BE2C (cell line): ENCODE measurements around the gene MED23.
"Not testable (repeated sequence)": the region's sequence is repeated elsewhere in the genome, so short reads cannot be mapped to it uniquely, and the experiment has no call there.

Source experiments
- DNase-seq: peaks from one replicate; pipeline ENCODE4 v3.0.0-alpha.2; 2020
- H3K27me3 ChIP-seq: fragments of 250-450 bp; sonication (Bioruptor Pico); 2 replicates; pipeline ENCODE4 v1.5.1; 2020; ENCODE audit warnings: mild to moderate bottlenecking
- H3K36me3 ChIP-seq: fragments of 250-450 bp; sonication (Bioruptor Pico); 2 replicates; pipeline ENCODE4 v1.5.1; 2020; ENCODE audit warnings: mild to moderate bottlenecking
- H3K4me1 ChIP-seq: fragments of 250-450 bp; sonication (Bioruptor Pico); 2 replicates; pipeline ENCODE4 v1.5.1; 2020
- H3K4me3 ChIP-seq: 2 replicates; pipeline ENCODE4 v1.5.1; 2011; ENCODE audit warnings: low read depth, low read length
- H3K9me3 ChIP-seq: fragments of 250-450 bp; sonication (Bioruptor Pico); 2 replicates; pipeline ENCODE4 v1.5.1; 2020
- CTCF ChIP-seq: IDR thresholded peaks from 2 replicates; pipeline ENCODE4 v1.5.1; 2012; ENCODE audit warnings: mild to moderate bottlenecking, low read depth, low read length

The MED23 gene

DNA sequence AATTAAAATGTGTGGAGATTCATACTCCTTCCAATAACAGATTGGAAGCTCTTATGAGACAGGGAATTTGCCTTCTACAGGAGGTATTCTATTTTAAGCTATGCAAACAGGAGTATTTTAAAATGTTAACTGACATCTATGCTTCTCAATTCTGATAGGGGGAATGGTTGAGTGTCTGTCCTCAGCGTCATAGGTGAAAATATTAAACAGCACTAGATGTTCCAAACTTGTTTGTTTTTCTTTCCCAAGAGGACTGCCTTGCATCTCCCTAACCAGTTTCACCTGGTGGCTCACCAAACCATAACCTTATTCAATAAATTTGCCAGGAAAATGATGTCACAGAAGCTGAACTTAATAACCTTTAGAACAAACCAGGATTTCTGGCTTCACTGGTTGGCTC lies 79.6 kb downstream of the MED23 start:
- no peak for DNase-seq
- no peaks in the 10 kb centered on the region for H3K36me3 ChIP-seq
- H3K4me3 ChIP-seq, result no peak overlapping the region
- H3K4me1 ChIP-seq, result no peaks in the 10 kb centered on the region
- H3K27me3 ChIP-seq, result no peaks in the 10 kb centered on the region
- H3K9me3 ChIP-seq, result no peaks in the 10 kb centered on the region
- no peak for TF ChIP-seq CTCF

GRCh38 chr6:131547488-131547887 lies 80.6 kb downstream of the MED23 start:
- H3K36me3 ChIP-seq, result no peaks in the 10 kb centered on the region
- no peak for DNase-seq
- H3K4me3 ChIP-seq, result no peak overlapping the region
- no peaks in the 10 kb centered on the region for H3K9me3 ChIP-seq
- TF ChIP-seq CTCF, result no peak
- no peaks in the 10 kb centered on the region for H3K27me3 ChIP-seq
- no peaks in the 10 kb centered on the region for H3K4me1 ChIP-seq

DNA sequence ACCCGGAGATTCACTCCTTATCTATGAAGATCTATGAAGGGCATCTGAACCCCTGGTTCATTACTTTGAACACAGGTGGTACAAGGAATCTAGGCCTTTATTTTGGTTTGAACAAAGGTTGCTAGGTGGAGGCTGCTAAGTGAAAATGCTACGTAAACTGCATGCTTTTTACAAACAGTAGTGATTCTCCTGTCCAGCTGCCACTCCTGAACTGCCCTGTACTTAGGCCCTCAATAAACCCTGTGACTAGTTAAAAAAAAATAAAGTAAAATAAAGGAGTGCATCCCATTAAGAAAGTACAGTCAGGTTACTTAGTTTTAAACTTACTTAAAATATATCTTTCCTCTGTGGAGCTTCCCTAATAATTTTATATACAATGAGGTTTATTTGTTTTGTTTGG lies 82.7 kb downstream of the MED23 start:
- Histone ChIP-seq H3K27me3 (no peaks in the 10 kb centered on the region), H3K4me3 (no peak overlapping the region), H3K9me3 (no peaks in the 10 kb centered on the region), H3K36me3 (no peaks in the 10 kb centered on the region), H3K4me1 (no peaks in the 10 kb centered on the region)
- TF ChIP-seq CTCF, result no peak
- DNase-seq, result no peak

- not testable (repeated sequence) for H3K4me3 ChIP-seq, H3K9me3 ChIP-seq, H3K36me3 ChIP-seq, DNase-seq, H3K4me1 ChIP-seq, H3K27me3 ChIP-seq
Measured at GRCh38 chr6:131538615-131539014, 89.4 kb downstream of the MED23 start.

GRCh38 chr6:131532580-131533039 lies 95.4 kb downstream of the MED23 start:
- Histone ChIP-seq H3K4me1 (no peaks in the 10 kb centered on the region), H3K36me3 (no peaks in the 10 kb centered on the region), H3K4me3 (no peak overlapping the region), H3K9me3 (no peaks in the 10 kb centered on the region), H3K27me3 (no peaks in the 10 kb centered on the region)
- DNase-seq, result no peak
- TF ChIP-seq CTCF, result no peak

DNA sequence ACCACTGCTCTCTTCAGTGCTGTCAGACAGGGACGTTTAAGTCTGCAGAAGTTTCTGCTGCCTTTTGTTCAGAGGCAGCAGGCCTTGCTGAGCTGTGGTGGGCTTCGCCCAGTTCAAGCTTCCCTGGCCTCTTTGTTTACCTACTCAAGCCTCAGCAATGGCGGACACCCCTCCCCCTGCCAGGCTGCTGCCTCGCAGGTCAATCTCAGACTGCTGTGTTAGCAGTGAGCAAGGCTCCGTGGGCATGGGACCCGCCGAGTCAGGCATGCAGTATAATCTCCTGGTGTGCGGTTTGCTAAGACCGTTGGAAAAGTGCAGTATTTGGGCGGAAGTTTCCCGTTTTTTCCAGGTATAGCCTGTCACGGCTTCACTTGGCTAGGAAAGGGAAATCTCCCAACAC lies 96.4 kb downstream of the MED23 start:
- H3K36me3 ChIP-seq, H3K4me3 ChIP-seq, H3K9me3 ChIP-seq, H3K4me1 ChIP-seq, DNase-seq, H3K27me3 ChIP-seq: not testable (repeated sequence)

- not testable (repeated sequence) for H3K4me3 ChIP-seq, H3K27me3 ChIP-seq, DNase-seq, H3K4me1 ChIP-seq, H3K36me3 ChIP-seq, H3K9me3 ChIP-seq
Measured at GRCh38 chr6:131530936-131531335, 97.1 kb downstream of the MED23 start.

DNA sequence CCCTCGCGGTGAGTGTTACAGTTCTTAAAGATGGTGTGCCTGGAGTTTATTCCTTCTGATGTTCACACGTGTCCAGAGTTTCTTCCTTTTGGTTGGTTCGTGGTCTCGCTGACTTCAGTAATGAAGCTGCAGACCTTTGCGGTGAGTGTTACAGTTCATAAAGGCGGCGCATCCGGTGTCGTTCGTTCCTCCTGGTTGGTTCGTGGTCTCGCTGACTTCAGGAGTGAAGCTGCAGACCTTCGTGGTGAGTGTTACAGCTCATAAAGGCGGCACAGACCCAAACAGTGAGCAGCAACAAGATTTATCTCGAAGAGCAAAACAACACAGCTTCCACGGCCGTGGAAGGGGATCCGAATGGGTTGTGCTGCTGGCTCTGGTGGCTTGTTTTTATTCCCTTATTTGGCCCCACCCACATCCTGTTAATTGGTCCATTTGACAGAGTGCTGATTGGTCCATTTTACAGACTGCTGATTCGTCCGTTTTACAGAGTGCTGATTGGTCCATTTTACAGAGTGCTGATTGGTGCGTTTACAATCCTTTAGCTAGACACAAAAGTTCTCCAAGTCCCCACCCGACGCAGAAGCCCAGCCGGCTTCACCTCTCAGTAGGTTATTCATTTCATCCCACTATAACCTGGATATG lies 103.2 kb downstream of the MED23 start:
- no peak for DNase-seq
- Histone ChIP-seq H3K4me3 (no peak overlapping the region), H3K27me3 (no peaks in the 10 kb centered on the region), H3K4me1 (no peaks in the 10 kb centered on the region), H3K9me3 (no peaks in the 10 kb centered on the region), H3K36me3 (no peaks in the 10 kb centered on the region)
- TF ChIP-seq CTCF, result no peak
